ENCODE data around the gene ITSN1.
"Not testable (repeated sequence)": the region's sequence is repeated elsewhere in the genome, so short reads cannot be mapped to it uniquely, and the experiment has no call there.

DNA sequence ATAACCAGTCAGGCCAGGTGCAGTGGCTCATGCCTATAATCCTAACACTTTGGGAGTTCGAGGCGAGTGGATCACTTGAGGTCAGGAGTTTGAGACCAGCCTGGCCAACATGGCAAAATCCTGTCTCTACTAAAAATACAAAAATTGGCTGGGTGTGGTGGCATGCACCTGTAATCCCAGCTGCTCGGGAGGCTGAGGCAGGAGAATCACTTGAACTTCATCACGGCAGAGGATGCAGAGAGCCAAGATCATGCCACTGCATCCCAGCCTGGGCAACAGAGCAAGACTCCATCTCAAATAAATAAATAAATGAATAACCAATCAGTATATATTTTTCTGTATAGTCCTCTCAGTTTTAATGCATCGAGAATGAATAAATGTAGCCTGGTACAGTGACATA lies 146.1 kb downstream of the ITSN1 start:
- TF ChIP-seq, protein P1, sequence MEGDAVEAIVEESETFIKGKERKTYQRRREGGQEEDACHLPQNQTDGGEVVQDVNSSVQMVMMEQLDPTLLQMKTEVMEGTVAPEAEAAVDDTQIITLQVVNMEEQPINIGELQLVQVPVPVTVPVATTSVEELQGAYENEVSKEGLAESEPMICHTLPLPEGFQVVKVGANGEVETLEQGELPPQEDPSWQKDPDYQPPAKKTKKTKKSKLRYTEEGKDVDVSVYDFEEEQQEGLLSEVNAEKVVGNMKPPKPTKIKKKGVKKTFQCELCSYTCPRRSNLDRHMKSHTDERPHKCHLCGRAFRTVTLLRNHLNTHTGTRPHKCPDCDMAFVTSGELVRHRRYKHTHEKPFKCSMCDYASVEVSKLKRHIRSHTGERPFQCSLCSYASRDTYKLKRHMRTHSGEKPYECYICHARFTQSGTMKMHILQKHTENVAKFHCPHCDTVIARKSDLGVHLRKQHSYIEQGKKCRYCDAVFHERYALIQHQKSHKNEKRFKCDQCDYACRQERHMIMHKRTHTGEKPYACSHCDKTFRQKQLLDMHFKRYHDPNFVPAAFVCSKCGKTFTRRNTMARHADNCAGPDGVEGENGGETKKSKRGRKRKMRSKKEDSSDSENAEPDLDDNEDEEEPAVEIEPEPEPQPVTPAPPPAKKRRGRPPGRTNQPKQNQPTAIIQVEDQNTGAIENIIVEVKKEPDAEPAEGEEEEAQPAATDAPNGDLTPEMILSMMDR (conservative IDR thresholded peaks at IDR 0.05; ENCODE audit: low read depth in 2 of 2) = not testable (repeated sequence)
- TF ChIP-seq EZH2 (IDR thresholded peaks at IDR 0.05; ENCODE audit: low read depth, unreplicated experiment); EZH2phosphoT487 (IDR thresholded peaks at IDR 0.05; ENCODE audit: unreplicated experiment); POLR2AphosphoS5 (IDR thresholded peaks at IDR 0.05; ENCODE audit: low read depth); NANOG (IDR thresholded peaks at IDR 0.05; ENCODE audit: borderline replicate concordance): not testable (repeated sequence)
- TF ChIP-seq, protein P2, sequence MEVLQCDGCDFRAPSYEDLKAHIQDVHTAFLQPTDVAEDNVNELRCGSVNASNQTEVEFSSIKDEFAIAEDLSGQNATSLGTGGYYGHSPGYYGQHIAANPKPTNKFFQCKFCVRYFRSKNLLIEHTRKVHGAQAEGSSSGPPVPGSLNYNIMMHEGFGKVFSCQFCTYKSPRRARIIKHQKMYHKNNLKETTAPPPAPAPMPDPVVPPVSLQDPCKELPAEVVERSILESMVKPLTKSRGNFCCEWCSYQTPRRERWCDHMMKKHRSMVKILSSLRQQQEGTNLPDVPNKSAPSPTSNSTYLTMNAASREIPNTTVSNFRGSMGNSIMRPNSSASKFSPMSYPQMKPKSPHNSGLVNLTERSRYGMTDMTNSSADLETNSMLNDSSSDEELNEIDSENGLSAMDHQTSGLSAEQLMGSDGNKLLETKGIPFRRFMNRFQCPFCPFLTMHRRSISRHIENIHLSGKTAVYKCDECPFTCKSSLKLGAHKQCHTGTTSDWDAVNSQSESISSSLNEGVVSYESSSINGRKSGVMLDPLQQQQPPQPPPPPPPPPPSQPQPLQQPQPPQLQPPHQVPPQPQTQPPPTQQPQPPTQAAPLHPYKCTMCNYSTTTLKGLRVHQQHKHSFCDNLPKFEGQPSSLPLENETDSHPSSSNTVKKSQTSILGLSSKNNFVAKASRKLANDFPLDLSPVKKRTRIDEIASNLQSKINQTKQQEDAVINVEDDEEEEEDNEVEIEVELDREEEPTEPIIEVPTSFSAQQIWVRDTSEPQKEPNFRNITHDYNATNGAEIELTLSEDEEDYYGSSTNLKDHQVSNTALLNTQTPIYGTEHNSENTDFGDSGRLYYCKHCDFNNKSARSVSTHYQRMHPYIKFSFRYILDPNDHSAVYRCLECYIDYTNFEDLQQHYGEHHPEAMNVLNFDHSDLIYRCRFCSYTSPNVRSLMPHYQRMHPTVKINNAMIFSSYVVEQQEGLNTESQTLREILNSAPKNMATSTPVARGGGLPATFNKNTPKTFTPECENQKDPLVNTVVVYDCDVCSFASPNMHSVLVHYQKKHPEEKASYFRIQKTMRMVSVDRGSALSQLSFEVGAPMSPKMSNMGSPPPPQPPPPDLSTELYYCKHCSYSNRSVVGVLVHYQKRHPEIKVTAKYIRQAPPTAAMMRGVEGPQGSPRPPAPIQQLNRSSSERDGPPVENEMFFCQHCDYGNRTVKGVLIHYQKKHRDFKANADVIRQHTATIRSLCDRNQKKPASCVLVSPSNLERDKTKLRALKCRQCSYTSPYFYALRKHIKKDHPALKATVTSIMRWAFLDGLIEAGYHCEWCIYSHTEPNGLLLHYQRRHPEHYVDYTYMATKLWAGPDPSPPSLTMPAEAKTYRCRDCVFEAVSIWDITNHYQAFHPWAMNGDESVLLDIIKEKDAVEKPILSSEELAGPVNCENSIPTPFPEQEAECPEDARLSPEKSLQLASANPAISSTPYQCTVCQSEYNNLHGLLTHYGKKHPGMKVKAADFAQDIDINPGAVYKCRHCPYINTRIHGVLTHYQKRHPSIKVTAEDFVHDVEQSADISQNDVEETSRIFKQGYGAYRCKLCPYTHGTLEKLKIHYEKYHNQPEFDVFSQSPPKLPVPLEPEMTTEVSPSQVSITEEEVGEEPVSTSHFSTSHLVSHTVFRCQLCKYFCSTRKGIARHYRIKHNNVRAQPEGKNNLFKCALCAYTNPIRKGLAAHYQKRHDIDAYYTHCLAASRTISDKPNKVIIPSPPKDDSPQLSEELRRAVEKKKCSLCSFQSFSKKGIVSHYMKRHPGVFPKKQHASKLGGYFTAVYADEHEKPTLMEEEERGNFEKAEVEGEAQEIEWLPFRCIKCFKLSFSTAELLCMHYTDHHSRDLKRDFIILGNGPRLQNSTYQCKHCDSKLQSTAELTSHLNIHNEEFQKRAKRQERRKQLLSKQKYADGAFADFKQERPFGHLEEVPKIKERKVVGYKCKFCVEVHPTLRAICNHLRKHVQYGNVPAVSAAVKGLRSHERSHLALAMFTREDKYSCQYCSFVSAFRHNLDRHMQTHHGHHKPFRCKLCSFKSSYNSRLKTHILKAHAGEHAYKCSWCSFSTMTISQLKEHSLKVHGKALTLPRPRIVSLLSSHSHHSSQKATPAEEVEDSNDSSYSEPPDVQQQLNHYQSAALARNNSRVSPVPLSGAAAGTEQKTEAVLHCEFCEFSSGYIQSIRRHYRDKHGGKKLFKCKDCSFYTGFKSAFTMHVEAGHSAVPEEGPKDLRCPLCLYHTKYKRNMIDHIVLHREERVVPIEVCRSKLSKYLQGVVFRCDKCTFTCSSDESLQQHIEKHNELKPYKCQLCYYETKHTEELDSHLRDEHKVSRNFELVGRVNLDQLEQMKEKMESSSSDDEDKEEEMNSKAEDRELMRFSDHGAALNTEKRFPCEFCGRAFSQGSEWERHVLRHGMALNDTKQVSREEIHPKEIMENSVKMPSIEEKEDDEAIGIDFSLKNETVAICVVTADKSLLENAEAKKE (CRISPR knock-in tag; IDR thresholded peaks at IDR 0.05) = not testable (repeated sequence)
- TF ChIP-seq, protein P3, sequence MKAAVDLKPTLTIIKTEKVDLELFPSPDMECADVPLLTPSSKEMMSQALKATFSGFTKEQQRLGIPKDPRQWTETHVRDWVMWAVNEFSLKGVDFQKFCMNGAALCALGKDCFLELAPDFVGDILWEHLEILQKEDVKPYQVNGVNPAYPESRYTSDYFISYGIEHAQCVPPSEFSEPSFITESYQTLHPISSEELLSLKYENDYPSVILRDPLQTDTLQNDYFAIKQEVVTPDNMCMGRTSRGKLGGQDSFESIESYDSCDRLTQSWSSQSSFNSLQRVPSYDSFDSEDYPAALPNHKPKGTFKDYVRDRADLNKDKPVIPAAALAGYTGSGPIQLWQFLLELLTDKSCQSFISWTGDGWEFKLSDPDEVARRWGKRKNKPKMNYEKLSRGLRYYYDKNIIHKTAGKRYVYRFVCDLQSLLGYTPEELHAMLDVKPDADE (IDR thresholded peaks at IDR 0.05) = not testable (repeated sequence)
- TF ChIP-seq, protein P4, sequence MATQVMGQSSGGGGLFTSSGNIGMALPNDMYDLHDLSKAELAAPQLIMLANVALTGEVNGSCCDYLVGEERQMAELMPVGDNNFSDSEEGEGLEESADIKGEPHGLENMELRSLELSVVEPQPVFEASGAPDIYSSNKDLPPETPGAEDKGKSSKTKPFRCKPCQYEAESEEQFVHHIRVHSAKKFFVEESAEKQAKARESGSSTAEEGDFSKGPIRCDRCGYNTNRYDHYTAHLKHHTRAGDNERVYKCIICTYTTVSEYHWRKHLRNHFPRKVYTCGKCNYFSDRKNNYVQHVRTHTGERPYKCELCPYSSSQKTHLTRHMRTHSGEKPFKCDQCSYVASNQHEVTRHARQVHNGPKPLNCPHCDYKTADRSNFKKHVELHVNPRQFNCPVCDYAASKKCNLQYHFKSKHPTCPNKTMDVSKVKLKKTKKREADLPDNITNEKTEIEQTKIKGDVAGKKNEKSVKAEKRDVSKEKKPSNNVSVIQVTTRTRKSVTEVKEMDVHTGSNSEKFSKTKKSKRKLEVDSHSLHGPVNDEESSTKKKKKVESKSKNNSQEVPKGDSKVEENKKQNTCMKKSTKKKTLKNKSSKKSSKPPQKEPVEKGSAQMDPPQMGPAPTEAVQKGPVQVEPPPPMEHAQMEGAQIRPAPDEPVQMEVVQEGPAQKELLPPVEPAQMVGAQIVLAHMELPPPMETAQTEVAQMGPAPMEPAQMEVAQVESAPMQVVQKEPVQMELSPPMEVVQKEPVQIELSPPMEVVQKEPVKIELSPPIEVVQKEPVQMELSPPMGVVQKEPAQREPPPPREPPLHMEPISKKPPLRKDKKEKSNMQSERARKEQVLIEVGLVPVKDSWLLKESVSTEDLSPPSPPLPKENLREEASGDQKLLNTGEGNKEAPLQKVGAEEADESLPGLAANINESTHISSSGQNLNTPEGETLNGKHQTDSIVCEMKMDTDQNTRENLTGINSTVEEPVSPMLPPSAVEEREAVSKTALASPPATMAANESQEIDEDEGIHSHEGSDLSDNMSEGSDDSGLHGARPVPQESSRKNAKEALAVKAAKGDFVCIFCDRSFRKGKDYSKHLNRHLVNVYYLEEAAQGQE (IDR thresholded peaks at IDR 0.05; ENCODE audit: unreplicated experiment) = not testable (repeated sequence)
